Ishikawa (cell line): Measurements from ENCODE around the gene CGB3.

Source experiments
- CEBPB ChIP-seq: IDR thresholded peaks from 2 replicates; pipeline ENCODE4 v1.6.1; 2012
- CREB1 ChIP-seq: IDR thresholded peaks from 2 replicates; pipeline ENCODE4 v1.6.1; 2012; ENCODE audit warnings: low read depth
- EGR1 ChIP-seq: IDR thresholded peaks from 2 replicates; pipeline ENCODE4 v1.6.1; 2012
- EP300 ChIP-seq: IDR thresholded peaks from 2 replicates; pipeline ENCODE4 v1.6.1; 2012; ENCODE audit warnings: borderline replicate concordance
- FOXM1 ChIP-seq: IDR thresholded peaks from 2 replicates; pipeline ENCODE4 v1.6.1; 2012; ENCODE audit warnings: low read depth, borderline replicate concordance
- MAX ChIP-seq: IDR thresholded peaks from 2 replicates; pipeline ENCODE4 v1.6.1; 2012
- NFIC ChIP-seq: IDR thresholded peaks from 2 replicates; pipeline ENCODE4 v1.6.1; 2012
- RAD21 ChIP-seq: IDR thresholded peaks from 2 replicates; pipeline ENCODE4 v1.6.1; 2012; ENCODE audit warnings: low read depth
- REST ChIP-seq: IDR thresholded peaks from 2 replicates; pipeline ENCODE4 v1.6.1; 2012; ENCODE audit warnings: low read depth, mild to moderate bottlenecking
- TAF1 ChIP-seq: IDR thresholded peaks from 2 replicates; pipeline ENCODE4 v1.6.1; 2012; ENCODE audit warnings: low read depth, mild to moderate bottlenecking
- TCF12 ChIP-seq: IDR thresholded peaks from 2 replicates; pipeline ENCODE4 v1.6.1; 2012; ENCODE audit warnings: low read depth
- TEAD4 ChIP-seq: IDR thresholded peaks from 2 replicates; pipeline ENCODE4 v1.6.1; 2012
- YY1 ChIP-seq: IDR thresholded peaks from 2 replicates; pipeline ENCODE4 v1.6.1; 2012; ENCODE audit warnings: low read depth
- ZBTB7A ChIP-seq: IDR thresholded peaks from 2 replicates; pipeline ENCODE4 v1.6.1; 2012; ENCODE audit warnings: low read depth
- TF ChIP-seq, protein P1 (sequence below): IDR thresholded peaks from 2 replicates; pipeline ENCODE4 v1.6.1; 2012

The CGB3 gene

DNA sequence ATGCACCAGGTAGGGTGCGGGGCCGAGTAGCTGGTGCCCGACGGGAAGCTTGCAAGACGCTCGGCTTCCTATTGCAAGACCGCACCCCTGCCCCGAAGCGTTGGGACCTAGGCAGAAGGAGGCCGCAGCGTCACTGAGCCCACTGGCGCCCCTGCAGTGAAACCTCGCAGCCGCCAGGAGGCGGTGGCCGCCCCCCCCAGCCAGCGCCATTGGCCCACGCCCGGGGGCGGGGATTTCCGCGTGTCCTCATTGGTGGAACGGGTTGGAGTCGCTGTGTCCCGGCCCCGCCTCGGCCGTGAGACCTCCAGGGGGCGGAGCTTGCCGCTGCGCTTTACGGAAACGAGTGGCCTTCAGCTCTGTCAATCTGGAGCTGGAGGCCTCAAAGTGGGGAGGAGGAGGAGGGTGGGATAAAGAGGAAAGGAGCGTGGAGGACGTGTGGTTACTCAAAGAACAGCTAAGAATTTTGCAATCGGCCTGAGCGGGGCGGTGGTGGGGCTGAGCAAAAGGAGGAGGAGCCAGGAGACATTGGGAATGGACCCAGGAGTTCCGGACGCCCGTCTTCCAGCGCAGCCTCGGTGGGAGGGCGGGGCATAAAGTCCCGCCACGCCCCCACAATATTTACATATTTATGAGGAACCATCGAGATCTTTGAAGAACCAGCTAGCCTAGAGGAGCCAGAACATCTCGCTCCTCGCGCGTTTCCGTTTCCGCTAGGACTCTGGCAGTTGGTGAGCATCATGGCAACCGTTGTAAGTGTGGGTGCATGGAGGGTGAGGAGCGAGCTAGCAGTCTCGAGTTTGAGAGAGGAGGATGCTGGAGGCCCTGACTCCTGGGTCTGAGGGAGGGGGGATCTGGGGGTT, 30.7 kb downstream of the CGB3 start, which contains the start of the genes GYS1 and RUVBL2:
GYS1 (minus strand) TSS at position 135 of the 860 bp plus-strand sequence. CDS start 197 bp downstream, outside the sequence.
RUVBL2 (plus strand) TSS at position 713 of the 860 bp plus-strand sequence; CDS start at position 738, 25 bp downstream.
- TF ChIP-seq MAX (peak; percentile 82), TAF1 (peak; percentile 85), TCF12 (no peak), EP300 (no peak), EGR1 (peak; percentile 34; the same call in 1 of the 2 replicates), REST (no peak), NFIC (no peak), FOXM1 (no peak), YY1 (peak; percentile 91), TEAD4 (no peak), RAD21 (peak; percentile 10; the same call in 1 of the 2 replicates), ZBTB7A (peak; percentile 86), CREB1 (peak; percentile 50; the same call in 1 of the 2 replicates), CEBPB (peak; percentile 83)
- TF ChIP-seq, protein P1, sequence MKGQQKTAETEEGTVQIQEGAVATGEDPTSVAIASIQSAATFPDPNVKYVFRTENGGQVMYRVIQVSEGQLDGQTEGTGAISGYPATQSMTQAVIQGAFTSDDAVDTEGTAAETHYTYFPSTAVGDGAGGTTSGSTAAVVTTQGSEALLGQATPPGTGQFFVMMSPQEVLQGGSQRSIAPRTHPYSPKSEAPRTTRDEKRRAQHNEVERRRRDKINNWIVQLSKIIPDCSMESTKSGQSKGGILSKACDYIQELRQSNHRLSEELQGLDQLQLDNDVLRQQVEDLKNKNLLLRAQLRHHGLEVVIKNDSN: no peak

- TF ChIP-seq, protein P1: no peak
- no peak for TF ChIP-seq EP300
- no peak for TF ChIP-seq NFIC
- no peak for TF ChIP-seq MAX
- no peak for TF ChIP-seq CREB1
- TF ChIP-seq REST: no peak
- TF ChIP-seq EGR1: no peak
- no peak for TF ChIP-seq TAF1
- TF ChIP-seq CEBPB: no peak
- no peak for TF ChIP-seq FOXM1
- TF ChIP-seq YY1: no peak
- TF ChIP-seq TEAD4: no peak
- TF ChIP-seq TCF12: no peak
- TF ChIP-seq RAD21: no peak
- no peak for TF ChIP-seq ZBTB7A
Observed at GRCh38 chr19:48992581-48993174, 31.5 kb downstream of the CGB3 start.

DNA sequence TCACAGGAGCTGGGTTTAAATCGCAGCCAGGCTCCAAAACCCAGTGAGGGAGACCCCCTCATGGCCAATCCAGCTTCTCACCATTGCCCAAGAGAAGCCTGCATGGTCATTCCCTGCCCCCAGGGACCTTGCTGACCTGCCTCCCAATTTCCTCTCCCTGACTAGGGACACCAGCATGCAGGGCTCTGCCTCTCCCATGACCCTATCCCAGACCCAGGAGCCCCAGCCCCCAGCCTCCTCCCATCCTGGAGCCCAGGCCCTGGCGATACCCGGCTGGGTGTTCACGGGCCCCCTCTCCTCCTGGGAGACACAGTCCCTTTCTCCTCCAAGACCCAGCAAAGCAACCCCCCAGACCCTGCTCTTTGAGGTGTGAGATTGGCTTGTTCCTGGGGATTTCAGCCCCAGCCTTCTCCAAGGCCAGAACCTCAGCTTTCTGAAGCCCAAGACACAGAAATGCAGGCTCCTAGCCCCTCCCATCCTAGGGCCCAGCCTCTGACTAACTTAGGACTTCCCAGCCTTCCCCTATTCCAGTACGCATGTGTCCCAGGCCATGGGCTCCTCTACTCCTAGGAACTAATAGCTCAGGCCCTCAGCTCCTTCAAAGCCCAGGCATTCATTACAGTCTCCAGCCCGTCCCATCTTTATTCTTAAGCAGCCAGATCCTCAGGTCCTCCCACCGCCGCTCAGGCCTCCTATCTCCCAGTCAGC, 32.1 kb downstream of the CGB3 start:
- TF ChIP-seq FOXM1 (no peak), CEBPB (no peak), ZBTB7A (no peak), MAX (no peak), RAD21 (no peak), TCF12 (no peak), NFIC (no peak), EP300 (no peak), EGR1 (no peak)
- TF ChIP-seq, protein P1: no peak

DNA sequence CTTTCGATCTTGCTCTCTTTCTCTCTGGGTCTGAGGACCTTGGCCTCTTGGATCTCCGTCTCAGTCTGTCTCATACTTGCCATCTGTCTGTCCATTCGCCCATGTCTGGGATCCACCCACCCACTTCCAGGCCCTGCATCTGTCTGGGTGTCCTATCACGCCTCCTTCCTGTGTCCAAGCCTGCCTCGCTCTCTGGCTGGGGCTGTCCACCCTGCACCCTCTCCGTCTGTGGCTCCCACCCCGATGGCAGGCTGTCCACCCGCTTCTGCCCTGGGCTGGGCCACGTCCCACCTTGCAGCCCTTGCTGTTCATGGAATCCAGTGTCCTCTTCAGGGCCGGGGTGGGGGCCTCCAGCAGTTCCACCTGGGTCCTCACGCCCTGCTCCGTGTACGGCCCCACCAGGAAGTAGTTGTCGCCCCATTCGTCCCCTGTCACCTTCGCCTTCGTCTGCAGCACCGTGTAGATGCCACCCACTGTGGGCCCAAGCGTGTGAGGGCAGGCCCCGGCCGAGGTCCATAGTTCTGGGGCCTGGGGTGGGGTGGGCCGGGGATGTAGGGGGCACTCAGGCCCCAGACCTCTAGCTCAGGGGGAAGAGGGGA, 33.0 kb downstream of the CGB3 start:
- no peak for TF ChIP-seq TEAD4
- TF ChIP-seq MAX: no peak
- TF ChIP-seq FOXM1: no peak
- no peak for TF ChIP-seq YY1
- no peak for TF ChIP-seq TCF12
- TF ChIP-seq, protein P1: no peak
- TF ChIP-seq REST: no peak
- no peak for TF ChIP-seq NFIC
- TF ChIP-seq EP300: no peak
- no peak for TF ChIP-seq EGR1
- no peak for TF ChIP-seq ZBTB7A
- TF ChIP-seq RAD21: no peak
- no peak for TF ChIP-seq CEBPB
- no peak for TF ChIP-seq TAF1
- no peak for TF ChIP-seq CREB1
